ENCODE measurements around the gene CDA. TPM values are rescaled to one million over a fixed set of nuclear protein-coding genes. Genes with fewer than 3 reads are reported as not detected.

CDA gene
- not detected in 2 replicates for total RNA-seq (2011; cell fraction: chromatin; rRNA removed; ENCODE audit: low replicate concordance)
- not detected in 2 replicates for total RNA-seq (2011; cell fraction: nucleolus; rRNA removed)
- not detected in 2 replicates for total RNA-seq (2011; cell fraction: nucleoplasm; rRNA removed)
- not detected in 2 replicates for total RNA-seq (2014; rRNA removed)
- total RNA-seq (2014; rRNA removed; fragmentation: Illumina TruSeq; extraction: Trizol): not detected in 2 replicates
- not detected in 2 replicates for total RNA-seq (2015; rRNA removed; fragmentation: Illumina TruSeq; extraction: Trizol)
- not detected in 2 replicates for total RNA-seq (2021)
- polyA plus RNA-seq (2011; rRNA removed): not detected in 2 replicates
- not detected in 2 replicates for polyA plus RNA-seq (2011; cell fraction: cytosol; rRNA removed)
- polyA plus RNA-seq (2011; cell fraction: nucleus; rRNA removed): not detected in 2 replicates
- 0.10 TPM in 1 of 2 replicates, not detected in the other for polyA plus RNA-seq (2012)
- not detected in 2 replicates for polyA plus RNA-seq (2014; fragmentation: Illumina TruSeq; extraction: Trizol)
- not detected for polyA plus RNA-seq (2014; fragmentation: Nextera tagmentation; extraction: Ambion mirVana)
- polyA plus RNA-seq (2014; rRNA removed): 0.12 TPM in 1 of 2 replicates, not detected in the other
- not detected in 2 replicates for polyA minus RNA-seq (2011; rRNA and poly(A)+ RNA removed)
- 1.9 TPM in 1 of 2 replicates, not detected in the other for polyA minus RNA-seq (2011; cell fraction: cytosol; rRNA and poly(A)+ RNA removed)
- polyA minus RNA-seq (2011; cell fraction: nucleus; rRNA and poly(A)+ RNA removed): not detected in 2 replicates
- percentile 13 among the genes with signal in this experiment for Bru-seq, nascent RNA
- percentile 8 among the genes with signal in this experiment for BruChase-seq, experiment 1, labeled RNA remaining after a 2-hour chase
- BruChase-seq, experiment 2, labeled RNA remaining after a 6-hour chase: percentile 14 among the genes with signal in this experiment
- long read RNA-seq, experiment 1: 0 reads
- long read RNA-seq, experiment 2: 0 reads
- long read RNA-seq, experiment 3: 0 reads

DNA sequence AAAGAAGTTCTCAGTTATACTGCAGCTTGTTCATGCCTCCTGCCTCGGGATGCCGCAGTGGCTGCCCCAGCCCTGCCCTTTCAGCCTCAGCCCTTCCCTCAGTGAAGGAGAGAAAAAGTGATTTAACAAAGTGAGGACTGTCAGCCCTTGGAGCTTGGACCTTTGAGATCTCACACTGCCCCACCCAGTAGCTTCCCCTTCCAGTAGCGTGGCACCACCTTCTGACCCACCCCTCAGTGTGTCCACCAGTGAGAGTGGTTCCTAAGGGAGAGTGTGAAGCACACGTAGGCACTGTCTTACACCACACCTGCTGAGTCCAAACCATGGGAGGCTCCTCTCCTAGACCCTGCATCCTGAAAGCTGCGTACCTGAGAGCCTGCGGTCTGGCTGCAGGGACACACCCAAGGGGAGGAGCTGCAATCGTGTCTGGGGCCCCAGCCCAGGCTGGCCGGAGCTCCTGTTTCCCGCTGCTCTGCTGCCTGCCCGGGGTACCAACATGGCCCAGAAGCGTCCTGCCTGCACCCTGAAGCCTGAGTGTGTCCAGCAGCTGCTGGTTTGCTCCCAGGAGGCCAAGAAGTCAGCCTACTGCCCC, at the start of gene CDA:
Gene CDA (plus strand): TSS at position 464 of the 592 bp plus-strand sequence. CDS start 33 bp downstream, at position 497.
- FAIRE-seq (no peak), ATAC-seq (peak; percentile 75), DNase-seq (ENCODE audit: extremely low read depth in 1 of 4, low spot score in 3 of 4) (peak in 2 of 4 experiments; percentile 48 to 49)
- Histone ChIP-seq H3K36me3 (ENCODE audit: control insufficient read depth, insufficient read depth, low read length) (no peaks in the 10 kb centered on the region), H3K27ac (ENCODE audit: extremely low read depth, low read depth, low read length) (no peak within 1 kb of the TSS), H3K27me3 (ENCODE audit: control insufficient read depth in 2 of 2, insufficient read depth in 2 of 2, low read length in 2 of 2) (peaks cover 33 to 59% of the 10 kb centered on the region in 2 experiments), H3K79me2 (ENCODE audit: control insufficient read depth, insufficient read depth, low read length) (no peaks in the 10 kb centered on the region), H4K20me1 (replicated peaks; ENCODE audit: control insufficient read depth, insufficient read depth, low read length) (0 out of 2 replicates have a peak, but pooled peaks cover 3% of the 10 kb centered on the region), H2AFZ (ENCODE audit: low read depth, low read length) (no peak within 1 kb of the TSS), H3K4me3 (no peak within 1 kb of the TSS), H3K9me3 (replicated peaks; ENCODE audit: control insufficient read depth, insufficient read depth, low read depth, low read length) (no peaks in the 10 kb centered on the region), H3K4me2 (ENCODE audit: insufficient read depth, low read length) (peak within 1 kb of the TSS; percentile 34), H3K9me1 (ENCODE audit: control insufficient read depth, insufficient read depth, low read length) (no peaks in the 10 kb centered on the region), H3K9ac (ENCODE audit: insufficient read depth in 1 of 2, low read depth in 2 of 2, low read length in 2 of 2) (peak within 1 kb of the TSS in 1 of 2 experiments; percentile 22; a peak in 2 of 4 replicates), H3K4me1 (replicated peaks in 1 of 2; ENCODE audit: control insufficient read depth in 2 of 2, insufficient read depth in 2 of 2, low read length in 2 of 2) (peaks cover 3 to 10% of the 10 kb centered on the region in 2 experiments; a peak in 3 of 5 replicates)
- WGBS (ENCODE audit: insufficient coverage, low coverage, missing lambda C conversion rate): under 1% methylated on average over 11 of the region's 11 CpGs
- POLR2A ChIA-PET: no interaction called here
- BruUV-seq (replicated peaks): no TSS peak
- intact Hi-C loops (cut with micrococcal nuclease): no loop called here
- in situ Hi-C loops (cut with MboI): no loop called here
- CTCF ChIA-PET (ENCODE audit: low intra/inter-chr PET ratio): no interaction called here
- TF ChIP-seq KDM4B (IDR thresholded peaks at IDR 0.05; ENCODE audit: borderline replicate concordance in 2 of 2, low read depth in 1 of 2): no peak
- TF ChIP-seq HDAC6 (IDR thresholded peaks at IDR 0.05; ENCODE audit: low read depth, low read length): no peak
- TF ChIP-seq HLTF (IDR thresholded peaks at IDR 0.05): peak; percentile 80; the same call in 1 of the 2 replicates
- TF ChIP-seq, protein P1, sequence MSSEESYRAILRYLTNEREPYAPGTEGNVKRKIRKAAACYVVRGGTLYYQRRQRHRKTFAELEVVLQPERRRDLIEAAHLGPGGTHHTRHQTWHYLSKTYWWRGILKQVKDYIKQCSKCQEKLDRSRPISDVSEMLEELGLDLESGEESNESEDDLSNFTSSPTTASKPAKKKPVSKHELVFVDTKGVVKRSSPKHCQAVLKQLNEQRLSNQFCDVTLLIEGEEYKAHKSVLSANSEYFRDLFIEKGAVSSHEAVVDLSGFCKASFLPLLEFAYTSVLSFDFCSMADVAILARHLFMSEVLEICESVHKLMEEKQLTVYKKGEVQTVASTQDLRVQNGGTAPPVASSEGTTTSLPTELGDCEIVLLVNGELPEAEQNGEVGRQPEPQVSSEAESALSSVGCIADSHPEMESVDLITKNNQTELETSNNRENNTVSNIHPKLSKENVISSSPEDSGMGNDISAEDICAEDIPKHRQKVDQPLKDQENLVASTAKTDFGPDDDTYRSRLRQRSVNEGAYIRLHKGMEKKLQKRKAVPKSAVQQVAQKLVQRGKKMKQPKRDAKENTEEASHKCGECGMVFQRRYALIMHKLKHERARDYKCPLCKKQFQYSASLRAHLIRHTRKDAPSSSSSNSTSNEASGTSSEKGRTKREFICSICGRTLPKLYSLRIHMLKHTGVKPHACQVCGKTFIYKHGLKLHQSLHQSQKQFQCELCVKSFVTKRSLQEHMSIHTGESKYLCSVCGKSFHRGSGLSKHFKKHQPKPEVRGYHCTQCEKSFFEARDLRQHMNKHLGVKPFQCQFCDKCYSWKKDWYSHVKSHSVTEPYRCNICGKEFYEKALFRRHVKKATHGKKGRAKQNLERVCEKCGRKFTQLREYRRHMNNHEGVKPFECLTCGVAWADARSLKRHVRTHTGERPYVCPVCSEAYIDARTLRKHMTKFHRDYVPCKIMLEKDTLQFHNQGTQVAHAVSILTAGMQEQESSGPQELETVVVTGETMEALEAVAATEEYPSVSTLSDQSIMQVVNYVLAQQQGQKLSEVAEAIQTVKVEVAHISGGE (CRISPR knock-in tag; IDR thresholded peaks at IDR 0.05): no peak
- no peak for TF ChIP-seq HNRNPUL1 (IDR thresholded peaks at IDR 0.05; ENCODE audit: low read length)
- TF ChIP-seq ZNF316 (IDR thresholded peaks at IDR 0.05): no peak
